Kidney (tissue), 14 donors: ENCODE data around the gene RP2. TPM values are rescaled to one million over a fixed set of nuclear protein-coding genes. Genes with fewer than 3 reads are reported as not detected.
A peak's percentile ranks its signal among the peaks of the same experiment; 100 is the strongest.

Experiments
- DNase-seq, 5 donors: peaks; one replicate each; pipeline ENCODE4 v3.0.0-alpha.2; 2013 to 2020
- FAIRE-seq: peaks from 2 replicates; lab custom pipeline; 2012; peaks lifted over from hg19 to GRCh38; lab: Jason Lieb, UNC
- H3K27ac ChIP-seq, 2 donors: one replicate each; pipeline ENCODE4 v1.7.0; 2013; ENCODE audit warnings: low read depth in 2 of 2, low read length in 2 of 2, inconsistent platforms in 1 of 2
- H3K27me3 ChIP-seq: one replicate; pipeline ENCODE4 v1.7.1; 2013; ENCODE audit warnings: low read length, inconsistent platforms; ENCODE audit not compliant: control insufficient read depth, insufficient read depth
- H3K36me3 ChIP-seq, 3 donors: one replicate each; pipeline versions ENCODE4 v1.7.0 to v1.7.1; 2013; ENCODE audit warnings: low read length in 3 of 3, control low read depth in 1 of 3, inconsistent platforms in 1 of 3; ENCODE audit not compliant: insufficient read depth in 3 of 3, control insufficient read depth in 2 of 3
- H3K4me1 ChIP-seq, 3 donors: one replicate each; pipeline versions ENCODE4 v1.7.0 to v1.7.1; 2013; ENCODE audit warnings: low read length in 3 of 3, inconsistent platforms in 1 of 3, low read depth in 1 of 3; ENCODE audit not compliant: control insufficient read depth in 2 of 3, insufficient read depth in 2 of 3
- H3K4me3 ChIP-seq, 3 donors: one replicate each; pipeline versions ENCODE4 v1.7.0 to v1.8.1; 2013; ENCODE audit warnings: low read length in 3 of 3, control low read depth in 1 of 3, inconsistent platforms in 1 of 3
- H3K9ac ChIP-seq, 3 donors: one replicate each; pipeline versions ENCODE4 v1.7.0 to v1.7.1; 2013; ENCODE audit warnings: low read length in 3 of 3, control low read depth in 1 of 3, inconsistent platforms in 1 of 3
- H3K9me3 ChIP-seq, 3 donors: one replicate each; pipeline versions ENCODE4 v1.7.0 to v1.7.1; 2013; ENCODE audit warnings: low read length in 3 of 3, control low read depth in 1 of 3, inconsistent platforms in 1 of 3; ENCODE audit not compliant: control insufficient read depth in 2 of 3, insufficient read depth in 1 of 3
- CTCF ChIP-seq: IDR thresholded peaks from 3 replicates; pipeline ENCODE4 v1.5.1; 2012; ENCODE audit warnings: mild to moderate bottlenecking, moderate library complexity, borderline replicate concordance; ENCODE audit not compliant: insufficient read depth; ENCODE audit errors: extremely low read depth
- intact Hi-C: fragments of 100-400 bp; cut with DNase I; formaldehyde crosslinking; loops from one replicate; pipeline ENCODE4 v1.11.1; 2022
- polyA plus RNA-seq: library from polyadenylated mRNA; stranded (reverse); fragments of 350-450 nt; fragmentation: Illumina TruSeq; extraction: RNeasy Lipid Tissue Mini Kit (QIAGEN cat#74804); gene quantifications from one replicate; pipeline ENCODE4 v1.2.3, GENCODE V29; 2014; ENCODE audit warnings: low read depth, low replicate concordance; ENCODE audit not compliant: insufficient read depth
- total RNA-seq: library from RNA; stranded (reverse); fragmentation: NEBNext Ultra II Directional; extraction: Animal tissue kit (Norgen Biotek cat#: 25700); gene quantifications from one replicate; pipeline ENCODE4 v1.2.1, GENCODE V29; 2021
- donor health status: control.
- donor health status: control.
- donor health status: control.
- donor health status: control.
- donor health status: control.
- donor health status: DM: yes; HTN: yes; CAD: no.
- donor health status: Normal renal cell carcinoma (clear cell type).

Gene RP2
- total and polyA plus RNA-seq, 2 donors from 2014 or later: 2.8 to 10.0 TPM

DNA sequence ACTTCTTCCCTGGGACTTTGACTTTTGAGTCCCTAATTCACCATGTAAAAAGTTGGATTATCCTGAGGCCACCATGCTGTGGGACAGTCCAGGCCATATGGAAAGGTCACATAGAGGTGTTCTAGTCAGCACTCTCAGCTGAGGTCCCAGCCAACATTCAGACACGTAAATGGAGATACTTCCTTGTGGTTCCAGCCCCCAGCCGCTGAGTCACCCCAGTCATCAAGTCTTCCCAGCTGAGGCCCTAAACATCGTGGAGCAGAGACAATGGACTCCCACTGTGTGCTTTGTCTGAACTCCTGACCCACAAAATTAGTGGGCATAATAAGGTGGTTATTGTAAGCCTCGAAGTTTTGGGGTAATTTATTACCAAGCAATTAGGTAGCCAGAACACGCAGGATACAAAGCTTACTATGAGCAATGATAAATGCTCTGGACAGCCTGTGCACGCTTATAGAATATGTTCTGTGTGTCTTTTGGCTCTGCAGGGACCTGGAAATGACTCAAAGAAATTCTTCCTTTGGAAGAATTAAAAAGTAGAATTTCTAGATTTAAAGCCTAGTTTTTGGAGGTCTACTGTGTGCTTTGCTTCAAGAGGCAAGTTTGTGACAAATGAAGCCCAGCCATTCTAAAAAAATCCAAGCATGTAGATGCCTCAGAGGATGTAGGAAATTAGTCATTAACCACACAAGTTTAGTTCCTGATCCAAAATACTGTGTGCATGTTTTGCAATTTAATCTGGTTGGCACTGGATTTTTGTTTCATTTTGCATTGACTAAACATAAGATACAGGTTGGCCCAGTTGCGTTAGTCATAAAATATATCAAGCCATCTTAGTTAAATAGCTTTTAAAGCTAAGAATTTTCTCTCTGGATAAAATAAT, 44.7 kb upstream of the RP2 start:
- H3K4me1 ChIP-seq: no peaks in the 10 kb centered on the region
- no peak overlapping the region for H3K9ac ChIP-seq
- no peaks in the 10 kb centered on the region for H3K36me3 ChIP-seq
- TF ChIP-seq CTCF: no peak
- H3K27ac ChIP-seq: peak overlapping the region in 1 of 2 donors; percentile 1
- intact Hi-C loops: no loop called here
- no peak overlapping the region for H3K4me3 ChIP-seq
- DNase-seq: peak in 3 of 5 donors; percentile 9 to 73 (median 35)
- H3K9me3 ChIP-seq: no peaks in the 10 kb centered on the region
- no peaks in the 10 kb centered on the region for H3K27me3 ChIP-seq
- peak; percentile 46 for FAIRE-seq

GRCh38 chrX:46792810-46793188, 44.0 kb upstream of the RP2 start:
- TF ChIP-seq CTCF: no peak
- no peaks in the 10 kb centered on the region for H3K27me3 ChIP-seq
- intact Hi-C loops: no loop called here
- no peaks in the 10 kb centered on the region for H3K36me3 ChIP-seq
- no peak for FAIRE-seq
- no peaks in the 10 kb centered on the region for H3K9me3 ChIP-seq
- H3K4me1 ChIP-seq: no peaks in the 10 kb centered on the region
- peak overlapping the region in 1 of 2 donors; percentile 28 for H3K27ac ChIP-seq
- H3K9ac ChIP-seq: no peak overlapping the region
- no peak for DNase-seq
- no peak overlapping the region for H3K4me3 ChIP-seq

- Histone ChIP-seq H3K4me1 (no peaks in the 10 kb centered on the region), H3K9me3 (no peaks in the 10 kb centered on the region), H3K27ac (no peak overlapping the region), H3K36me3 (no peaks in the 10 kb centered on the region), H3K27me3 (no peaks in the 10 kb centered on the region), H3K9ac (no peak overlapping the region), H3K4me3 (no peak overlapping the region)
- FAIRE-seq (no peak), DNase-seq (no peak)
- TF ChIP-seq CTCF: no peak
- intact Hi-C loops: no loop called here
Measured at GRCh38 chrX:46793386-46794143, 43.3 kb upstream of the RP2 start.
